Endothelial cell of hepatic sinusoid (primary cell): ENCODE measurements around the gene IFI35.
"Not testable (repeated sequence)": the region's sequence is repeated elsewhere in the genome, so short reads cannot be mapped to it uniquely, and the experiment has no call there.

Experiments
- in situ Hi-C: cut with HindIII; loops from 2 replicates; pipeline ENCODE4 v1.10.0; 2017; ENCODE audit warnings: low sequenced_read_pairs

IFI35 gene

DNA sequence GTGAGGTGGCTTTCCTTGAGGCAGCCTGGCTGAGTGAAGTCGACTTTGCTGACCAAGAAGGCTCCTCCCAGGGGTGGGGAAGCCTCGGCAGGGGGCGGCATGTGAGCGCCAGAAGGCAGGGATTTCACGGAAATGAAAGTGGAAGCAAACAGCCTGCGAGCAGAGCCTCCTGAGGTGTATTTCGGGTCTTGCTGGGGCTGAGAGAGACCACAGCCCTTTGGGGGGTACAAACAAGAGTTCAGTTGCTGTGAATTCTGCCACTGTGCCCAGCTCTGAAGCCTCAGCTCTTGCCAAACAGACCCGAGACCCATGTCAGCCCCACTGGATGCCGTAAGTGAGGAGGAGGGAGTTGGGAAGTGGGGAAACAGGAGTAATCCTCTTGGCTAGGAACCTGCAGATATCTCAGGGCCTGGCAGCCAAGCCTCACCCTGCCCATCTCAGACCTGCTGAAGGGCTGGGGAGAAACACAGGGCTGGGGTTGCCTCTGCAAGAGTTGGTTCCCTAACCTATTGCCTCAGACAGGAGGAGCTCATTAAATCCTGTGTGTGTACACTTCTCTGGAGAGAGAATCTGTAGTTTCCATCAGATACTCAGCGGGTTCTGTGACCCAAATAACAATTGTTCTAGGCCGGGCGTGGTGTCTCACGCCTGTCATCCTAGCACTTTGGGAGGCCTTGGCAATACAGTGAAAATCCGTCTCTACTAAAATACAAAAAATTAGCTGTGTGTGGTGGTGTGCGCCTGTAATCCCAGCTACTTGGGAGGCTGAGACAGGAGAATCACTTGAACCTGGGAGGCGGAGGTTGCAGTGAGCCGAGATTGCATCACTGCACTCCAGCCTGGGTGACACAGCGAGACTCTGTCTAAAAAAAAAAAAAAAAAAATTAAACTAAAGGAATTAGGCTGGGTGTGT lies at the start of gene IFI35:
Gene IFI35 (plus strand): TSS at position 146 of the 913 bp plus-strand sequence. CDS start 164 bp downstream, at position 310.
- in situ Hi-C loops: no loop called here

DNA sequence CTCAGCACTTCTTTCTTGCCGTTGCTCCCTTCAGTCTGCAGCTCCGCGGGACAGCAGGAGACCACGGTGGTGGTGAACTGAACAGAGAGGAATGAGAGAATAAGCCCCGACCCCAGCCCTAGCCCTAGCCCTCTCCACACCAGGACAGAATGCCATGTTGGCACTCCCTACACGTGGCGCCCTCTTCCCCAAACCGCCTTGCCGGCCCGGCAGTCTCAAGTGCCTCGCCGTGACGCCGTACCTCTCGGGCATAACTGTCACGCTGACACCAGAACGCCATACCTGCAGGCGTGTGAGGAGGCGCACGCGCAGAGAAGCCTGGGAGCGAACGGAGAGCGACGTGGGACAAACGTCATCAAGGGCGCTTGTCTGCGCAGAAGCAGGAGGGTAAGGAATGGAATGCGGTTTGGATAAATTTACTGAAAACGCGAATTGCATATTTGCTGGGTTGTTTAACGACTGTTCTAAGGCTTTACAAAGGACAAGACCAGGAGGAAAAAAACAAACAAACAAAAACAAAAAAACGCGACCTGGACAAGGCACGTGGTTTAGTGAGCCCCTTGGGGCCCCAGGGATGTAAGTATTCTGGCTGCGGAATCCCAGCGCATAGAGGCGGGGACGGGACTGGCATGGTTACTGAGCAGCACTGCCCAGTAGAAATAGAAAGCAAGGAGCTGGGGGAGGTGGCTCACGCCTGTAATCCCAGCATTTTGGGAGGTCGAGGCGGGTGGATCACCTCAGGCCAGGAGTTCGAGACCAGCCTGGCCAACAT lies 42.2 kb upstream of the IFI35 start, which contains the start of gene AARSD1:
Gene AARSD1 (minus strand): TSS at position 294 of the 772 bp plus-strand sequence. CDS start 14 bp downstream, at position 280.
- in situ Hi-C loops: no loop called here

DNA sequence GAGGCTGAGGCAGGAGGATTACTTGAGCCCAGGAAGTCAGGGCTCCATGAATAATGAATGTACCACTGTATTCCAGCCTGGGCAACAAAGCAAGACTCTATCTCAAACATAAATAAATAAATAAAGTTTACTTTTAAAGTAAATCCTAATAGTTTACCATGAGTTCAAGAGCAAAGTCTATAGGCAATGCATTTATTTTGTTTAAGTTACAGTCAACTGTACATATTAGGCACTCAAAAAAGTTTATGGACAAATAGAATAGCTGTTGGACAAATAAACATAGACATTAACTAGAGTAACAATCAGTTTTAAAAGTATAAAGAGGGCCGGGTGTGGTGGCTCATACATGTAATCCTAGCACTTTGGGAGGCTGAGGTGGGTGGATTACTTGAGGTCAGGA lies 38.7 kb upstream of the IFI35 start:
- in situ Hi-C loops: no loop called here

DNA sequence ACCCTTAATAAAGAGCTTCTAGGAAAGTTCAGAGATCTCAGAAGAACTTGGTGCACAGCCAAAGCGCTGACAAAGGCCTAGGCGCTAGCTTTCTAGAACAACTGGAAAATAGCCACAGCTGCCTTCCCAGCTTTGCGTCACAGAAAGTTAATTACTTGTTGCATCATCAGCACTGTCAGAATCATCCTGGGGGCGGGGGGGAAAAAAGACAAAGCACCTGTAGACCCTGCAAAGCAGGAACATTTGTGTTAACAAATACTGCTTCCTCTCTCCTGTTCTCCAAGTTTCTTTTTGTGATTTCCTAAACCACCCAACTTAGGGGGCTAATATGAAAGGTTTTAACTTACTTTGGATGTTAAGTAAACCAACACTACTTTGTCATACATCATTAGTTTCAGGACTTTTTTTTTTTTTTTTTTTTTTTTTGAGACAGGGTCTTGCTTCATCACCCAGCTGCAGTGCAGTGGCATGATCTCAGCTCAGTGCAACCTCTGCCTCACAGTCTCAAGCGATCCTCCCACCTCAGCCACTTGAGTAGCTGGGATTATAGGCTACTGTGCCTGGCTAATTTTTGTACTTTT lies 37.5 kb upstream of the IFI35 start:
- in situ Hi-C loops: no loop called here

DNA sequence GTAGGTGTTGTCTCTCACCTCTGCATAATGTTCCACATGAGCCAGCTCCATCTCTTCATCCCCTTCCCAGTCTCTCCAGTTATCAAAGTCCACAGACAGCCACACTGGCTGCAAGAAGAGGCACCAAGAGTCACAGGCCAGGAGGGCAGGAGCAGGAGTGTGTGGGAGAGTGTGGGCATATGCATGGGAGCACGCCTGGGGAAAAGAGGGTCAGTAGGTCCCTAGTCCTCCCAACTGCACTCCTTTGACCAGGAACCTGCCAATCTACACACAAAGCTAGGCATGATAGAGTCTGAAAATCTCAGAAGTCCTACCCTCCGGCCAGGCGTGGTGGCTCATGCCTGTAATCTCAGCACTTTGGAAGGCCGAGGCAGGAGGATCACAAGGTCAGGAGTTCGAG lies 35.0 kb upstream of the IFI35 start:
- in situ Hi-C loops: no loop called here

DNA sequence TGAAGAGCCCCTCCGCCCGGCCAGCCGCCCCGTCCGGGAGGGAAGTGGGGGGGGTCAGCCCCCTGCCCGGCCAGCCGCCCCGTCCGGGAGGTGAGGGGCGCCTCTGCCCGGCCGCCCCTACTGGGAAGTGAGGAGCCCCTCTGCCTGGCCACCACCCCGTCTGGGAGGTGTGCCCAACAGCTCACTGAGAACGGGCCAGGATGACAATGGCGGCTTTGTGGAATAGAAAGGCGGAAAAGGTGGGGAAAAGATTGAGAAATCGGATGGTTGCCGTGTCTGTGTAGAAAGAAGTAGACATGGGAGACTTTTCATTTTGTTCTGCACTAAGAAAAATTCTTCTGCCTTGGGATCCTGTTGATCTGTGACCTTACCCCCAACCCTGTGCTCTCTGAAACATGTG lies 33.3 kb upstream of the IFI35 start:
- in situ Hi-C loops: not testable (repeated sequence)

DNA sequence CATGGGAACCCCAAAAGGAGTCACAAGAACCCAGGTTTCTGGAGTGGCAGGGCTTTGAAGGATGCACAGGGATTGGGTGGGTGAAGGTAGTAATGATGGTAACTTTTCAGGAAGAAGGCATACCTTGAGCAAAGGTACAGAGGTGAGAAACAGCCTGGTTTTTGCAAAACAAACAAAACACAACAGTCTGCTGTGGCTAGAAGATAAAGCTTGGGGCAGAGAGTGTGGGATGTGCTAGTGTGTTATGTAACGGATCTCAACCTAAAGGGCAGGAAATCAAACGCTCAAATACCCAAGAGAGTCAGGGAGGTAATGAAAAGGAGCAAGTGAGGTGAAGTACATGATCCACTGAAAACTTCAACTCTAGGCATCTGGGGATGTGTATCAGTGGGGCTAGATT lies 31.3 kb upstream of the IFI35 start:
- in situ Hi-C loops: no loop called here

DNA sequence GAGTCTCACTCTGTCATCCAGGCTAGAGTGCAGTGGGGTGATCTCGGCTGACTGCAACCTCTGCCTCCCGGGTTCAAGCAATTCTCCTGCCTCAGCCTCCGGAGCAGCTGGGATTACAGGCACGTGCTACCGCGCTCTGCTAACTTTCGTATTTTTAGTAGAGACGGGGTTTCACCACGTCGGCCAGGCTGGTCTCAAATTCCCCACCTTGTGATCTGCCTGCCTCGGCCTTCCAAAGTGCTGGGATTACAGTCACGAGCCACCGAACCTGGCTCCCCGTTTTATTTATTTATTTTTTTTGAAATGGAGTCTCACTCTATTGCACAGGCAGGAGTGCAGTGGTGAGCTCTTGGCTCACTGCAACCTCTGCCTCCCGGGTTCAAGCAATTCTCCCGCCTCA lies 30.9 kb upstream of the IFI35 start:
- in situ Hi-C loops: not testable (repeated sequence)

DNA sequence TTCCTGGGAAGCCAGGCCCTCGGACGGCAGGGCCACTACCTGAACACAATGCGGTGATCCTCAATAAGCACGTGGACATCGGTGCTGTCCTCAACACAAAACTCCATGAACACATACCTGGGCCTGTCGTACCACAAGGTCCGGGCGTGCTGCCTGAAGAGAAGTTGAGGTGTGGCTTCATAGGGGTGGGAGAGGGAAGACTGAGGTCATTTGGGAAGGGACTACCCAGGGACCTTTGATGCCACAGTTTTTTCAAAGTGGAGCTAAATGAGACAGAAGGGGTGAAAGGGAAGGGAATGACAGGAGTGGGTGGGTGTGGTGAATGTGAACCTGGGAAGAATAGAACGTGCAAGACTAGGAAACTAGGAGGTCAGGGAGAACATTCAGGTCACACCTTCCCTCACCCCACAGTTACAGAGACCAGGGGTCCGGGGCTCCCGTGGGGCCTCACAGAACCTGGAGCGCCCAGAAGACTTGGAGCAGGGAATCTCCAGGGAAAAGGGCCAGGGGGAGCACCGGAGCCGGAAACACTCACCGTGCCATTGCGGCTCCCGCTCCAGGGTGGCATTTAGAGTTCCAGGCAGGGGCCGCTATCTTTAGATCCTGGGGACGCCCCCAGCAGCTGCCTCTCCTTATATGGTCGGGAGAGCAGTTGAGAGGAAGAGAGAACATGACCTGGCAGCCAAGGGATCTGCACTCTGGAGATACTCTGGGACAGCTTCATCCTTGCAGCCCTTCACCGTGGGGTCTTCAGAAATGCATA lies 26.9 kb upstream of the IFI35 start, which contains the start of gene PTGES3L:
Gene PTGES3L (minus strand): TSS at position 570 of the 763 bp plus-strand sequence. CDS start 27 bp downstream, at position 543.
- in situ Hi-C loops: no loop called here

DNA sequence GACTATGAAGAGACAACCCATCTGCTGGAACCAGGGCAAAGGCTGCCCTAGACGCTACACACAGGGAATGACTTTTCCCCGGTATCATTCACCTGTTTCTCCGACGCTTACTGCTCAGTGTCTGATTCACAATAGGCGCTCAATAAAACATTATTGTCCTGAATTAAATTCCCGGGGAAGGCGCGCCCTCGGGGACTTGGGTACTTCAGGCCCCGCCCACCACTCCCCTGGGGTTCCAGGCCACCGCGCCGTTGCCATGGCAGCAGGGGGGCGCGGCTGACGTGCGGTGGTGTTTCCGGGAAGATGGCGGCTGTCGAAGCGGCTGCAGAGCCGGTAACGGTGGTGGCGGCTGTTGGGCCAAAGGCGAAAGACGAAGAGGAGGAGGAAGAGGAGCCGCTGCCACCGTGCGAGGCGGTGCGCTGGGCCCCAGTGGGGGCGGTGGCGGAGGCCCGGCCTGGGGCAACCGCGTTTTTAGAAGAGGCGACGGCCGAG lies 26.3 kb upstream of the IFI35 start, which contains the start of gene RUNDC1:
Gene RUNDC1 (plus strand): TSS at position 292 of the 492 bp plus-strand sequence. CDS start 12 bp downstream, at position 304.
- in situ Hi-C loops: no loop called here

DNA sequence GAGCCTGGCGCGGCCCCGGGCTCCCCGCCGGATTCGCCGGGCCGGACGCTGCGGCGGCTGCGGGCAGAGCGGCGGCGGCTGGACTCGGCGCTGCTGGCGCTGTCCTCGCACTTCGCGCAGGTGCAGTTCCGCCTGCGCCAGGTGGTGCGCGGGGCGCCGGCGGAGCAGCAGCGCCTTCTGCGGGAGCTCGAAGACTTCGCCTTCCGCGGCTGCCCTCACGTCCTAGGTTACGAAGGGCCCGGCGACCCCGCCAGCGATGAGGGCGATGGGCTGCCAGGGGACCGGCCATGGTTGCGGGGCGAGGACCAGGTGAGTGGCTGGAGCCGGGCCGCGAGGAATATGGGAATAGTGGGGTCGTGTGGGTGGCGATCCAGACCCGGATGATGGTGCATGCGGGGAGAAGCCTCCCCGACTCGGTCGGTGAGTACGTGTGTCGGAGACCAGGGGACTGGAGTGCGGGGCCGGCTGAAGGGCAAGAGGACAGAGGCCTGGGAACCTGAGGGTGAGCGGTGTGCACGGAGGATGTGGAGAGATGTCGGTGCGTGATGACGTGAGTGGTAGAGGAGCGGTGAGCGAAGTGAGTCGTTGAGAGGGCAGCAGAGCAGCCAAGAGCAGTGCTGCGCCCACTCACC lies 25.7 kb upstream of the IFI35 start:
- in situ Hi-C loops: no loop called here

DNA sequence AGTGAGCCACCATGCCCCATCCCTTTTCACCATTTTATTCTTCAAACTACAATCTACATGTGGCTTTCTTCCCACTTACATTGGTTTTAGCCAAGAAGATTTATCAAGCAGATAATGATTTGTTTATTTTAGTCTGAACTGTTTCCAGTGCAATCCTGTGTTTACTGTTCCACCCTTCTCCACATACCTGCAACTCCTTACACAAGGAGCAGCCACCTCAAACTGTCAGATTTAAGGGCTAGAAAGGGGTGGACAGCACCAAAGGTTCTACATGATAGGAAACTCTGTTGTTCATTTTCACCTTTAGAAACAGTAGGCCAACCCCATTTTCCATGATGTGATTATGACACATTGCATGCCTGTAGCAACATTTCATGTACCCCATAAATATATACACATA lies 24.3 kb upstream of the IFI35 start:
- in situ Hi-C loops: no loop called here

DNA sequence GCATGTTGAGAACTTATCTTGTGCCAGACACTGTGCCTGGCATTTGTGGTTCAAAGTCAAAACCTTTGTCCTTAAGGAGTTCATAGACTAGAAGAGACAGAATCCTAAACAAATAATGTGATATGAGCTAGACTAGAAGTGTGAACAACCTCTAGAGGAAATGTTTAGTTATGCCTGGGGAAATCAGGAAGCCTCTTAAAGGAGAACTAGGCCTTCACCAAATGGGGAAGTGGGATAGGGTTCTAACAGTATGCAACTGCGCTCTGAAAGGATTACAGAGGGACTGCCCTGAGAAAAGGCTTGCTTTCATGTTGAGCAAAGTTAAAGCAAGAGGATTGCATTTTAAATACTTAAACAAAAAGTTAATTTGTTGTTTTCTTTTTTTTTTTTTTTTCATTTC lies 21.4 kb upstream of the IFI35 start:
- in situ Hi-C loops: no loop called here

DNA sequence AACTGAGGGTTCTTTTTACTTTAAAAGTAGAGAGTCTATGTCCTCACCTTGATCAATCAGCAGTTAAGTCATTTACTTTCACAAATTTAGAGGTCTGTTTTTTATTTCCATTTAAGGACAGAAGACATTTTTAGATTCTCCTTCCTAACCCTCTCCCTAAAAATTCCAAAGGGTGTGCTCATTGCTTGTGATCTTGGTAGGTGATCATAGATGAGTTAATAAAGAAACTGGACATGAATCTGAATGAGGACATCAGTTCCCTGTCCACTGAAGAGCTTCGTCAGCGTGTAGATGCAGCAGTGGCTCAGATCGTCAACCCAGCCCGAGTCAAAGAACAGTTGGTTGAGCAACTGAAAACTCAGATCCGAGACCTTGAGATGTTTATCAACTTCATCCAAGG lies 17.4 kb upstream of the IFI35 start:
- in situ Hi-C loops: no loop called here

DNA sequence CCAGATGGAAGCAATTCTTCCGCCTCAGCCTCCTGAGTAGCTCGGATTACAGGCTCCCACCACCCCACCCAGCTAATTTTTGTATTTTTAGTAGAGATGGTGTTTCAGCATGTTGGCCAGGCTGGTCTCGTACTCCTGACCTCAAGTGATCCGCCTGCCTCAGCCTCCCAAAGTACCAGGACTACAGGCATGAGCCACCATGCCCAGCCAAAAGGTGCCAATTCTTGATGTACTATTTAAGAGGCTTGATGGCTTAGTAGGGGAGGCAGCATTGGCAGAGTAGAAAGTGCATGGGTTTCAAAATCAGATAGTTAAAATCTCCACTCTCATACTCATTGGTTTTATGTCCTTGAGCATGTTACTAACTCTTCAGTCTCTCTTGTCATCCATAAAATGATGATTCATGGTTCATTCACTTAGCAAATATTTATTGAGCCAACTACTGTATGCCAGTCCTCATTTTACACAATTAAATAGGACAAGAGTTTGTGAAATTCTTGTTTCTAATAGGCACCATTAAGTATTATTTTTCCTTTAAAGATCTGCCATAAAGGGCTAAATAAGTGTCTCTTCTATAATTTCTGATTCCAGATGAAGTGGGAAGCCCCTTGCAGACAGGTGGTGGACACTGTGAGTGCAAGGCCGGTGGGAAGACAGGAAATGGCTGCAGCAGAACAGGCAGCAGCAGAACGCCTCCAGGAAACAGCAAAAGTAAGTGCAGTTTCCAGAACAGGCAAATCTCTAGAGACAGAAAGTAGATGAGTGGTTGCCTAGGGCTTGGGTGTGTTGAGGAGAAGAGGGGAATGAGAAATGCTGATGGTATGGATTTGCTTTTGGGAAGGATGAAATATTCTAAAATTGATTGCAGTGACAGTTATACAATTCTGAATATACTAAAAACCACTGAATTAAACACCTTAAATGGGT lies 16.6 kb upstream of the IFI35 start:
- in situ Hi-C loops: no loop called here

DNA sequence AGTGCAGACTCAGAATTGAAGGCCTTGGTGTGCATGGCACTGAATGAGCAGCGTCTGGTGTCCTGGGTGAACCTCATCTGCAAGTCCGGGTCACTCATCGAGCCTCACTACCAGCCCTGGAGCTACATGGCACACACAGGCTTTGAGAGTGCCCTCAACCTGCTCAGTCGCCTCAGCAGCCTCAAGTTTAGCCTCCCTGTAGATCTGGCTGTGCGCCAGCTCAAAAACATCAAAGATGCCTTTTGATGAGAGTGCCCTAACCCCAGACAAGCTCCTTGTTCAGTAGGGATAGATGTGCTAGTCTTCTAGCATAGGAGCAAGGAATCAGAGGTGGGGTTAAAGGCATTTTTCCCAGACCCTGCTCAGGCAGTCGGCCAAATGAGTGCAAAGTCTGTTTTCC lies 15.1 kb upstream of the IFI35 start:
- in situ Hi-C loops: no loop called here

DNA sequence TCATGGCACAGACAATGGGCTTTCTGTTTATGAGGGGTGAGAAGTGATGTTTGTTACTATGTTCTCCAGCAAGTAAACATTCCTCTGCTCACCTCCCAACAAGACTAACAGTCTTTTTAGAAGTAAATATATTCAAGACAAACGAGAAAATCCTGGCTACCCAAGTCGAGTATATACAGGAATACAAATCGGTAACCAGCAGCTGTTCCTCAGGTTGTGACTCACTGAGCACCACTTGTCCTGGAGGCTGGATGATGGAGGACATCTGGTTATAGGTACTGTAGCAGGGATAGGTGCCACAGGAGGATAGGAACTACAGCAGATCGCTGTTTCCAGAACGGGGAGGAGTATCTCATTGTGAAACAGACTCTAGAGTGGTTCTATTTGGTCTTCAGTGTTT lies 13.7 kb upstream of the IFI35 start:
- in situ Hi-C loops: no loop called here

DNA sequence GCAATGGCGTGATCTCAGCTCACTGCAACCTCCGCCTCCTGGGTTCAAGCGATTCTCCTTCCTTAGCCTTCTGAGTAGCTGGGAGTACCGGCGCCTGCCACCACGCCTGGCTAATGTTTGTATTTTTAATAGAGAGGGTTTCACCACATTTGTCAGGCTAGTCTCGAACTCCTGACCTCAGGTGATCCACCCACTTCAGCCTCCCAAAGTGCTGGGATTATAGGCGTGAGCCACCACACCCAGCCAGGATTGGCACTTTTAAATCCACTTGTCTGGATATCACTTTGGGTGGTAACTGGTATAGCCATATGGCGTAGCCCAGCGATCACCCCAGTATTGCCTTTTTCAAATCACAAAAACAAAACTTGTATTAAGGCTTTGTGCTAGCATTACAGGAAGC lies 12.7 kb upstream of the IFI35 start:
- in situ Hi-C loops: not testable (repeated sequence)
